GM18517 (cell line): ENCODE data around the gene DNAH9.
"Not testable (repeated sequence)": the region's sequence is repeated elsewhere in the genome, so short reads cannot be mapped to it uniquely, and the experiment has no call there.

Source experiments
- ATAC-seq: cut with Tn5 transposase; IDR thresholded peaks from one replicate; pipeline ENCODE4 v1.9.1; 2021; ENCODE audit warnings: mild to moderate bottlenecking, moderate library complexity; ENCODE audit not compliant: unreplicated experiment

DNAH9 gene

DNA sequence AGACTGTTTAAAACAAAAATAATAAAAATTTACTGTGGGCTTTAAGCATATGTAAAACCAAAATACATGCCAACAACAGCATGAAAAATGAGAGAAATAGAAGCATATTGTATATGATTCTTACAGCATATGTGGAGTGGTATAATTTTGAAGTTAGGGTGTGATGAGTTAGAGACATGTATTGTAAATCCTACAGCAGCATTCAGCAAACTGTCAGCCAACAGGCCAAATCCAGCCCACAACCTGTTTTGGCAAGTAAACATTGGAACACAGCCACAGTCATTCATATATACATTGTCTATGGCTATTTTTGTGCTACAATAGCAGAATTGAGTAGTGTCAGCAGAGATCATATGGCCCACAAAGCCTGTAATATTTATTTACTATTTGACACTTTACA is 356.7 kb downstream of the DNAH9 start:
- no peak for ATAC-seq

DNA sequence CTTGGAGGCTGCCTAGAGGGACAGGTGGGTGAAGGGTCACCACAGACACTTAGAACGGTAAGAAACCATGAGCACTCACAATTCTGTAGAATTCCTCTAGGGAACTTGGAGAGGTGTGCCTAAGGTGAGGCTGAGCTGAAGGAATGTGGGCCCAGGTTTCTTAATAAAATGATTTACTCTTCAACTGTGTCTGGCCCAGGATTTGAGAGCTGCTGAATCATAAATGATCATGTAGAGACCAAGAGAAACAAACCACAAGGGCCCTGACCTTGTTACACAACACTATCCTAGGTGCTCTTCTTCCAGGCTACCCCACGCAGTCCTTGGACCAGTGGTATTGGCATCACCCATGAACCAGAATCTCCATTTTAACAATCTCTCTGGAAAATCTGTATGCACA is 371.3 kb downstream of the DNAH9 start:
- no peak for ATAC-seq

DNA sequence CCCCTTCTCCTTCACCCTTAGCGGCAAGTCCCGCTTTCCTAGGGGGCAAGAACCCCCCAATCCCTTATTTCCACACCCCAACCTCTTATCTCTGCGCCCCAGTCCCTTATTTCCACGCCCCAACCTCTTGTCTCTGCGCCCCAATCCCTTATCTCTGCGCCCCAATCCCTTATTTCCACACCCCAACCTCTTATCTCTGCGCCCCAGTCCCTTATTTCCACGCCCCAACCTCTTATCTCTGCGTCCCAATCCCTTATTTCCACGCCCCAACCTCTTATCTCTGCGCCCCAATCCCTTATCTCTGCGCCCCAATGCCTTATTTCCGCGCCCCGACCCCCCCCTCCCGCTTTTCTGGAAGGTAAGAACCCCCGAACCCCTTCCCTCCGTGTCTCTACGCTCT is 374.5 kb downstream of the DNAH9 start:
- ATAC-seq: not testable (repeated sequence)

DNA sequence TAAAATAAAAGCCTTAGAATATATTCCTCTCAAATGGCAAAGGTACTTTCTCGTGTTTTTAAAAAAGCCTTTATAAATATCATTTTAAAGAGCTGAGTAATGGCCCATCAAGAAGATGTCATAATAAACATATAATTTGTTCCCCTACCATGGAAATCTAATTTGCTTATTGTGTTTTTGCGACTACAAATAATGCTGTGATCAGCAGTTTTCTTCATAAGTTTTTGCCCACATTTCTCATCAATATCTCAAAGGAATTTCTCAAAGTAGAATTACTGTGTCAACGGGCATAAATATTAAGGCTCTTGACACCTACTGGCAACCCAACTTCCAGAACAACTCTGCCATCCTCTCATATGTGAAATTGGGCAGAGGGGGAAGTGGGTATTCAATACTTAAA is 381.5 kb downstream of the DNAH9 start:
- ATAC-seq: no peak

- ATAC-seq: no peak
Measured at GRCh38 chr17:11980813-11981212, 382.5 kb downstream of the DNAH9 start.

DNA sequence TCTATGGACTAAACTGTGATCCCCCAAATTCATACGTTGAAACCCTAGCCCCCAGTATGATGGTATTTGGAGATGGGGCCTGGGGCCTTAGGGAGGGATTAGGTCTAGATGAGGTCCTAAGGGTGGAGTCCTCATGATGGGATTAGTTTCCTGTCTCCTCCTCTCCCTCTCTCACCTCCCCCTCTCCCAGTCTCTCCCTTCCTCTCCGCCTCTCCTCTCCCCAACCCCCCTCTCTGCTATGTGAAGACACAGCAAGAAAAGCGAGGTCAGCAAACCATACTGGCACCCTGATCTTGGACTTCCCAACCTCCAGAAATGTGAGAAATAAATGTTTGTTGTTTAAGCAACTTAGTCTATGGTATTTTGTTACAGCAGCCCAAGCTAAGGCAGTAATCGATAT is 383.6 kb downstream of the DNAH9 start:
- ATAC-seq: no peak

DNA sequence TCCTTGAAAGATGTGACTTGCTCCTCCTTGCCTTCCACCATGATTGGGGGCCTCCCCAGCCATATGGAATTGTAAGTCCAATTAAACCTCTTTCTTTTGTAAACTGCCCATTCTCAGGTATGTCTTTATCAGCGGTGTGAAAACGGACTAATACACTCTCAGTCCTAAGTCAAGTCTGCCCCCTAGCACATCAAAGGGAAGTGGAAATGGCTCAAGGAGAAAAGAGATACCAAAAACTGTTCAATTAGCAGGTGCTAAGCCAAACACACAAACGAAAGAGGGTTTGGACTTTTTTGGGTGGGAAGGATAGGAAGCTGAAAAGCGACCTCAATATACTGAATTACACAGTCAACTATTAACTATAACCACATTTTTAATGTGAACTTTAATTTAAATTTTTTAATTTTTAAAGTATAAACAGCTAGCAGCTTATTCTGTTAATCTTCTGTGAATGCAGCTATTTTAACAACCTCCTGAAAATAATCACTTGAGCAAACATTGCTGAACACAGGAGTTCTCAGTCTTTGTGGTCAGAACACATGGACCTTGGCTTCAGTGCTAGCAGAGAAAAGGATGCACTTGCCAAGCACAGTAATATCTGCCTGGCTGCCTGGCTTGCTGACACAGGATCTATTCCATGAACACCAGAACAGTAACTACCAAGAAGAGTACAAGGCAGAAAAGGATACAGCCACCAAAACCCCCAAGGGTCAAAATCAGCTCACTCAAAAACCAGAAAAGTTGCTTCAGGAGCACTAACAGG is 388.1 kb downstream of the DNAH9 start:
- no peak for ATAC-seq

- ATAC-seq: no peak
Measured at GRCh38 chr17:11986942-11987329, 388.7 kb downstream of the DNAH9 start.

- ATAC-seq: no peak
Measured at GRCh38 chr17:11990363-11990983, 392.2 kb downstream of the DNAH9 start.

GRCh38 chr17:11991461-11991860 is 393.2 kb downstream of the DNAH9 start:
- ATAC-seq: no peak

DNA sequence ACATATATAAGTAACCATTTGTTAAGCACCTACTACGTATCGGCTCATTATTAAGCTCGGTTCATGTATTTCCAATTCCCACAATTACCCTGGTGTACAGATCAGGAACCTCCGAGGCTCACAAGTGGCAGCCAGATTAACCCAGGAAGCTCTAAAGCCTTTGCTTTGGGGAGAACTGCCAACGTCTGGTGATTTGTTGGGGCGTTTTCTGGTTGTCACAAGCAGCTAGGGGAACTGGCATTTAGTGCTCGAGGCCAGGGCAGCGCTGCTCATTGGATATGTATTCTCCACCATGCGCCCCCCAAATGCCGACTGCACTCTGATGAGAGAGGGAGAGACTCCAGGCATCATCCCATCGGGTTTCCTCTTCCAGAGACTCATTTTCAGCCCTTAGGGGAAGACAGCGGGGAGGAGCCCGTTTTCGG is 398.5 kb downstream of the DNAH9 start:
- peak; percentile 49 for ATAC-seq

- ATAC-seq: peak; percentile 92
Measured at GRCh38 chr17:11997147-11997971, 399.1 kb downstream of the DNAH9 start, which contains the start of gene ZNF18. ZNF18 (minus strand) TSS chr17:11997475; CDS start chr17:11992829, 4,646 bp downstream.

DNA sequence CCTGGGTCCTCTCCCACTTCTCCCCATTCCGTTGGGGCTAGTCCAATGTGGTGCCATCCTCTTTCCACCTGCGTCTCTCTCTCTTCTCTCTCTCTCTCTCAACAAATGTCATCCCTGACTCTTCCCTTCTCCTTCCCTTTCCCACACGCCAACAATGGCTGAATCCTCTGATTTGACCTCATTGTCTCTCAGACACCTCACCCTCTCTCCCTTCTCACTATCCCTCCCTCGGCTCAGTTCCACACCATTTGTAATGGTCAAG is 399.6 kb downstream of the DNAH9 start:
- no peak for ATAC-seq

- no peak for ATAC-seq
Measured at GRCh38 chr17:11999696-12000095, 401.4 kb downstream of the DNAH9 start.

DNA sequence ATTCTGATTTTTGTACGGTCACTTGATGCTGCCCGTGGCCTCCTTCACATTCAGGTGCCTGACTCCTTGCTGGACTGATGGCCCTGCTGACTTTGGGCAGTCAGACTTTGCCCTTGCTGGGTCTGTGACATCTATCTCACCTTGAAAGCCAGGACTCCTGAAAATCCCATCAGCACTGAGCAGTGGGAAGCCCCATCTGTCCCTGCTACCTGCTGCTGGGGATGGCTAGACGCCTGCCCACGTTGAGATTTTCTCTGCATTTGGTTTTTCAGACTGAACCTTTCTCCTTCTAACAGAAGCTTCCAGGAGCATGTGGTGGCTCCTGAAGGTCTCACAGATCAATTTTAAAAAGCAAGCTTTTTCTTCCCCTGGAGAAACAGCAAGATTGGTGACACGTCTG is 409.2 kb downstream of the DNAH9 start:
- ATAC-seq: no peak
